GM23248 (cell line): ENCODE data around the gene DLX3. TPM values are rescaled to one million over a fixed set of nuclear protein-coding genes. Genes with fewer than 3 reads are reported as not detected.

Source experiments
- DNase-seq: peaks from one replicate; pipeline ENCODE4 v3.0.0-alpha.2; 2015
- H2AFZ ChIP-seq: fragments of 200-600 bp; sonication (generic); 2 replicates; pipeline ENCODE4 v1.6.1; 2016; ENCODE audit warnings: antibody characterized with exemption
- H3F3A ChIP-seq: fragments of 200-600 bp; sonication (generic); 2 replicates; pipeline ENCODE4 v1.6.1; 2016; ENCODE audit warnings: mild to moderate bottlenecking, antibody characterized with exemption, mixed run types; ENCODE audit not compliant: insufficient read depth
- H3K27ac ChIP-seq: fragments of 200-600 bp; sonication (generic); 2 replicates; pipeline ENCODE4 v1.5.1; 2016; ENCODE audit warnings: mild to moderate bottlenecking
- H3K27me3 ChIP-seq: fragments of 200-600 bp; sonication (generic); replicated peaks from 2 replicates; pipeline ENCODE4 v1.6.1; 2016; ENCODE audit warnings: mild to moderate bottlenecking; ENCODE audit not compliant: insufficient read depth
- H3K36me3 ChIP-seq: fragments of 200-600 bp; sonication (generic); 2 replicates; pipeline ENCODE4 v1.6.1; 2016; ENCODE audit warnings: low read depth, mild to moderate bottlenecking
- H3K4me1 ChIP-seq: fragments of 200-600 bp; sonication (generic); 2 replicates; pipeline ENCODE4 v1.6.1; 2016; ENCODE audit warnings: mild to moderate bottlenecking; ENCODE audit not compliant: insufficient read depth
- H3K4me2 ChIP-seq: fragments of 200-600 bp; sonication (generic); one replicate; pipeline ENCODE4 v1.6.1; 2016; ENCODE audit warnings: mild to moderate bottlenecking; ENCODE audit not compliant: unreplicated experiment
- H3K4me3 ChIP-seq: fragments of 200-600 bp; sonication (generic); 2 replicates; pipeline ENCODE4 v1.5.1; 2016; ENCODE audit warnings: mild to moderate bottlenecking
- H3K79me2 ChIP-seq: fragments of 200-600 bp; sonication (generic); 2 replicates; pipeline ENCODE4 v1.6.1; 2016; ENCODE audit warnings: mild to moderate bottlenecking; ENCODE audit not compliant: insufficient read depth
- H3K9ac ChIP-seq: fragments of 200-600 bp; sonication (generic); 2 replicates; pipeline ENCODE4 v1.6.1; 2016; ENCODE audit warnings: mild to moderate bottlenecking
- H3K9me2 ChIP-seq: fragments of 200-600 bp; sonication (generic); 2 replicates; pipeline ENCODE4 v1.6.1; 2016; ENCODE audit warnings: mixed run types, mild to moderate bottlenecking, moderate library complexity; ENCODE audit not compliant: insufficient read depth
- H3K9me3 ChIP-seq: fragments of 200-600 bp; sonication (generic); one replicate; pipeline ENCODE4 v1.6.1; 2017; ENCODE audit warnings: low read depth
- H4K20me1 ChIP-seq: fragments of 200-600 bp; sonication (generic); 2 replicates; pipeline ENCODE4 v1.6.0; 2016; ENCODE audit not compliant: insufficient read depth
- EZH2 ChIP-seq: fragments of 200-600 bp; sonication (generic); IDR thresholded peaks from 2 replicates; pipeline ENCODE4 v1.6.1; 2018; ENCODE audit warnings: antibody characterized with exemption, mild to moderate bottlenecking; ENCODE audit not compliant: insufficient read depth, poor library complexity, severe bottlenecking
- EZH2phosphoT487 ChIP-seq: fragments of 200-600 bp; sonication (generic); IDR thresholded peaks from 2 replicates; pipeline ENCODE4 v1.6.1; 2018; ENCODE audit warnings: antibody characterized with exemption, moderate library complexity, mild to moderate bottlenecking, low read depth; ENCODE audit not compliant: insufficient read depth
- WGBS, 2 experiments: methylation state at CpG; one replicate each; pipeline ENCODE4 v1.1.6; 2015 to 2017; ENCODE audit warnings: low lambda C conversion rate in 2 of 2, low coverage in 1 of 2; ENCODE audit errors: missing lambda C conversion rate in 2 of 2; 5-methylcytosine and 5-hydroxymethylcytosine counted together
- in situ Hi-C: fragments of 300-500 bp; cut with MboI; formaldehyde crosslinking; loops from 2 replicates; pipeline ENCODE4 v1.15.0; 2020
- polyA plus RNA-seq: library from polyadenylated mRNA; unstranded; fragments of >200 nt; fragmentation: Nextera tagmentation; extraction: Ambion mirVana; gene quantifications from 2 replicates; pipeline ENCODE4 v1.2.1, GENCODE V29; 2016
- total RNA-seq: library from RNA; depleted of rRNA; stranded (reverse); fragments of >200 nt; shearing (Covaris generic); gene quantifications from 2 replicates; pipeline ENCODE4 v1.2.3, GENCODE V29; 2014

The DLX3 gene
- total and polyA plus RNA-seq, 2 experiments from 2014 or later, result 0.43 to 1.0 TPM

- Histone ChIP-seq H3K4me3 (no peak overlapping the region), H3F3A (no peaks in the 10 kb centered on the region), H3K27ac (no peak overlapping the region), H4K20me1 (no peaks in the 10 kb centered on the region), H3K9ac (no peak overlapping the region), H3K9me2 (no peaks in the 10 kb centered on the region), H3K27me3 (peaks cover 5% of the 10 kb centered on the region; the same call in 1 of the 2 replicates), H3K79me2 (no peaks in the 10 kb centered on the region), H3K36me3 (no peaks in the 10 kb centered on the region), H2AFZ (no peak overlapping the region), H3K4me1 (no peaks in the 10 kb centered on the region; the same call in 1 of the 2 replicates), H3K4me2 (no peak overlapping the region), H3K9me3 (no peaks in the 10 kb centered on the region)
- in situ Hi-C loops, result no loop called here
- DNase-seq, result no peak
- TF ChIP-seq EZH2phosphoT487 (no peak), EZH2 (no peak)
- 3 to 4% methylated on average over 1 of the region's 1 CpG for WGBS, 2 experiments
Measured at GRCh38 chr17:50014471-50015088, 19.6 kb upstream of the DLX3 start.

- no peak for DNase-seq
- WGBS, 2 experiments, result 31 to 45% methylated on average over 2 of the region's 2 CpGs
- in situ Hi-C loops, result no loop called here
- no peaks in the 10 kb centered on the region for H3K9me2 ChIP-seq
- no peak overlapping the region for H3K27ac ChIP-seq
- H3K27me3 ChIP-seq, result peaks cover 11% of the 10 kb centered on the region
- H3K4me2 ChIP-seq, result no peak overlapping the region
- H3K9ac ChIP-seq, result no peak overlapping the region
- H3K36me3 ChIP-seq, result no peaks in the 10 kb centered on the region
- H3K4me1 ChIP-seq, result no peaks in the 10 kb centered on the region
- H3K9me3 ChIP-seq, result no peaks in the 10 kb centered on the region
- no peaks in the 10 kb centered on the region for H4K20me1 ChIP-seq
- no peak for TF ChIP-seq EZH2phosphoT487
- TF ChIP-seq EZH2, result no peak
- H2AFZ ChIP-seq, result no peak overlapping the region
- H3F3A ChIP-seq, result no peaks in the 10 kb centered on the region
- no peaks in the 10 kb centered on the region for H3K79me2 ChIP-seq
- H3K4me3 ChIP-seq, result no peak overlapping the region
Measured at GRCh38 chr17:50013079-50013478, 18.1 kb upstream of the DLX3 start.

GRCh38 chr17:50009282-50009681 lies 14.3 kb upstream of the DLX3 start:
- Histone ChIP-seq H3K27ac (no peak overlapping the region), H3K9me3 (no peaks in the 10 kb centered on the region), H3K4me1 (no peaks in the 10 kb centered on the region), H3K9me2 (no peaks in the 10 kb centered on the region), H3F3A (no peaks in the 10 kb centered on the region), H3K36me3 (no peaks in the 10 kb centered on the region), H3K79me2 (no peaks in the 10 kb centered on the region), H2AFZ (no peak overlapping the region), H3K27me3 (peaks cover 18% of the 10 kb centered on the region), H4K20me1 (no peaks in the 10 kb centered on the region), H3K4me2 (no peak overlapping the region), H3K9ac (no peak overlapping the region), H3K4me3 (no peak overlapping the region)
- DNase-seq, result no peak
- TF ChIP-seq EZH2phosphoT487 (no peak), EZH2 (no peak)
- 79 to 80% methylated on average over 2 of the region's 2 CpGs for WGBS, 2 experiments
- in situ Hi-C loops, result no loop called here

GRCh38 chr17:50003911-50004310 lies 8.9 kb upstream of the DLX3 start:
- H3K36me3 ChIP-seq, result no peaks in the 10 kb centered on the region
- no peak for DNase-seq
- in situ Hi-C loops, result no loop called here
- H3K9ac ChIP-seq, result no peak overlapping the region
- H3K9me3 ChIP-seq, result no peaks in the 10 kb centered on the region
- H4K20me1 ChIP-seq, result no peaks in the 10 kb centered on the region
- H3F3A ChIP-seq, result no peaks in the 10 kb centered on the region
- H3K9me2 ChIP-seq, result no peaks in the 10 kb centered on the region
- no peak overlapping the region for H3K4me2 ChIP-seq
- no peak overlapping the region for H3K4me3 ChIP-seq
- H3K27me3 ChIP-seq, result peaks cover 47% of the 10 kb centered on the region
- no peaks in the 10 kb centered on the region for H3K4me1 ChIP-seq
- no peak overlapping the region for H3K27ac ChIP-seq
- WGBS, 2 experiments, result 74 to 75% methylated on average over 4 of the region's 4 CpGs
- no peaks in the 10 kb centered on the region for H3K79me2 ChIP-seq
- H2AFZ ChIP-seq, result no peak overlapping the region
- no peak for TF ChIP-seq EZH2phosphoT487
- TF ChIP-seq EZH2, result no peak
